Natural killer cell treated with Interleukin-12 subunit alpha and Interleukin-12 subunit beta and Interleukin-15 and Interleukin-18, amount 100 ng/mL, for 72 hours (primary cell): ENCODE data around the gene ARHGAP26. TPM values are rescaled to one million over a fixed set of nuclear protein-coding genes. Genes with fewer than 3 reads are reported as not detected.

Source experiments
- ATAC-seq, 2 donors: fragments of 150-1000 bp; cut with Tn5 transposase in 1 of 2; sonication (Bioruptor Pico), chemical (Tn5 transposase) in 1 of 2; 2 replicates each; pipeline ENCODE4 v1.10.0; 2021
- DNase-seq: peaks from one replicate; pipeline ENCODE4 v3.0.0; 2022; ENCODE audit warnings: low spot score
- H3K27ac Mint-ChIP-seq, 2 donors: 1 replicate in 1 of 2; 2 replicates in 1 of 2; pipeline ENCODE4 v1.8.0; 2022; ENCODE audit warnings: mixed read lengths in 2 of 2, mild to moderate bottlenecking in 1 of 2, moderate library complexity in 1 of 2
- H3K27me3 Mint-ChIP-seq, 2 donors: 1 replicate in 1 of 2; 2 replicates in 1 of 2; pipeline ENCODE4 v1.8.0; 2022; ENCODE audit warnings: mixed read lengths in 2 of 2
- H3K36me3 Mint-ChIP-seq: one replicate; pipeline ENCODE4 v1.8.0; 2022; ENCODE audit warnings: mixed read lengths
- H3K4me1 Mint-ChIP-seq, 2 donors: 1 replicate in 1 of 2; 2 replicates in 1 of 2; pipeline ENCODE4 v1.8.0; 2022; ENCODE audit warnings: low read depth in 2 of 2, mixed read lengths in 2 of 2, mild to moderate bottlenecking in 1 of 2
- H3K4me3 Mint-ChIP-seq: one replicate; pipeline ENCODE4 v1.8.0; 2022; ENCODE audit warnings: mixed read lengths
- H3K9me3 Mint-ChIP-seq: 2 replicates; pipeline ENCODE4 v1.8.0; 2022; ENCODE audit warnings: mixed read lengths
- total RNA-seq, 2 donors: library from RNA; stranded (reverse); gene quantifications; one replicate each; pipeline ENCODE4 v1.2.3, GENCODE V29; 2022

Gene ARHGAP26
- total RNA-seq, 2 donors from 2014 or later = 109 to 110 TPM

- peaks cover 5% of the 10 kb centered on the region for H3K9me3 Mint-ChIP-seq
- H3K4me1 Mint-ChIP-seq = peaks cover 71 to 83% of the 10 kb centered on the region in 2 donors
- H3K27ac Mint-ChIP-seq = peak overlapping the region; percentile 93 to 98
- ATAC-seq (peak; percentile 91 to 95), DNase-seq (peak; percentile 90)
- no peaks in the 10 kb centered on the region for H3K27me3 Mint-ChIP-seq
- peak overlapping the region; percentile 96 for H3K4me3 Mint-ChIP-seq
- H3K36me3 Mint-ChIP-seq = peaks cover 7% of the 10 kb centered on the region
Observed at GRCh38 chr5:142783601-142784341, 13.6 kb downstream of the ARHGAP26 start.

- Mint-ChIP-seq H3K4me3 (peak overlapping the region; percentile 96), H3K27me3 (no peaks in the 10 kb centered on the region), H3K27ac (peak overlapping the region; percentile 93 to 98), H3K36me3 (peaks cover 7% of the 10 kb centered on the region), H3K4me1 (peaks cover 69 to 78% of the 10 kb centered on the region in 2 donors), H3K9me3 (peaks cover 5% of the 10 kb centered on the region)
- DNase-seq = no peak
- ATAC-seq = peak in 1 of 2 donors; percentile 14
Observed at GRCh38 chr5:142784401-142784955, 14.3 kb downstream of the ARHGAP26 start.

- H3K4me1 Mint-ChIP-seq = peaks cover 70 to 71% of the 10 kb centered on the region in 2 donors
- H3K4me3 Mint-ChIP-seq = peak overlapping the region; percentile 96
- peak overlapping the region; percentile 93 to 98 for H3K27ac Mint-ChIP-seq
- peaks cover 7% of the 10 kb centered on the region for H3K36me3 Mint-ChIP-seq
- peaks cover 5% of the 10 kb centered on the region for H3K9me3 Mint-ChIP-seq
- DNase-seq = no peak
- ATAC-seq = peak in 1 of 2 donors; percentile 29
- H3K27me3 Mint-ChIP-seq = no peaks in the 10 kb centered on the region
Observed at GRCh38 chr5:142785206-142785605, 15.0 kb downstream of the ARHGAP26 start.

GRCh38 chr5:142789206-142789605, 19.0 kb downstream of the ARHGAP26 start:
- Mint-ChIP-seq H3K4me1 (peaks cover 66 to 68% of the 10 kb centered on the region in 2 donors), H3K27me3 (no peaks in the 10 kb centered on the region), H3K36me3 (peaks cover 13% of the 10 kb centered on the region), H3K9me3 (peaks cover 12% of the 10 kb centered on the region), H3K27ac (peak overlapping the region; percentile 93 to 98), H3K4me3 (no peak overlapping the region)
- ATAC-seq (no peak), DNase-seq (no peak)

GRCh38 chr5:142792012-142792864, 22.1 kb downstream of the ARHGAP26 start:
- Mint-ChIP-seq H3K9me3 (peaks cover 7% of the 10 kb centered on the region), H3K4me3 (no peak overlapping the region), H3K36me3 (peaks cover 12% of the 10 kb centered on the region), H3K4me1 (peaks cover 73 to 74% of the 10 kb centered on the region in 2 donors), H3K27ac (peak overlapping the region in 1 of 2 donors; percentile 98), H3K27me3 (no peaks in the 10 kb centered on the region)
- no peak for ATAC-seq
- no peak for DNase-seq

GRCh38 chr5:142792865-142793232, 22.7 kb downstream of the ARHGAP26 start:
- Mint-ChIP-seq H3K4me1 (peaks cover 75 to 76% of the 10 kb centered on the region in 2 donors), H3K27me3 (no peaks in the 10 kb centered on the region), H3K9me3 (peaks cover 7% of the 10 kb centered on the region), H3K36me3 (peaks cover 12% of the 10 kb centered on the region), H3K4me3 (no peak overlapping the region), H3K27ac (peak overlapping the region in 1 of 2 donors; percentile 98)
- DNase-seq = no peak
- ATAC-seq = no peak

- Mint-ChIP-seq H3K27ac (peak overlapping the region; percentile 98 to 99), H3K4me1 (peaks cover 83 to 84% of the 10 kb centered on the region in 2 donors), H3K4me3 (peak overlapping the region; percentile 40), H3K9me3 (peaks cover 7% of the 10 kb centered on the region), H3K27me3 (no peaks in the 10 kb centered on the region), H3K36me3 (peaks cover 12% of the 10 kb centered on the region)
- DNase-seq (no peak), ATAC-seq (peak in 1 of 2 donors; percentile 62)
Observed at GRCh38 chr5:142794537-142794936, 24.4 kb downstream of the ARHGAP26 start.

- no peak for DNase-seq
- no peaks in the 10 kb centered on the region for H3K27me3 Mint-ChIP-seq
- H3K4me3 Mint-ChIP-seq = peak overlapping the region; percentile 99
- peaks cover 12% of the 10 kb centered on the region for H3K36me3 Mint-ChIP-seq
- peak overlapping the region; percentile 98 to 99 for H3K27ac Mint-ChIP-seq
- H3K9me3 Mint-ChIP-seq = peaks cover 7% of the 10 kb centered on the region
- no peak for ATAC-seq
- peaks cover 85 to 91% of the 10 kb centered on the region in 2 donors for H3K4me1 Mint-ChIP-seq
Observed at GRCh38 chr5:142795251-142795650, 25.1 kb downstream of the ARHGAP26 start.

GRCh38 chr5:142796492-142797109, 26.4 kb downstream of the ARHGAP26 start:
- Mint-ChIP-seq H3K27ac (peak overlapping the region; percentile 98 to 99), H3K36me3 (peaks cover 6% of the 10 kb centered on the region), H3K4me3 (peak overlapping the region; percentile 99), H3K27me3 (no peaks in the 10 kb centered on the region), H3K9me3 (no peaks in the 10 kb centered on the region), H3K4me1 (peaks cover 85 to 92% of the 10 kb centered on the region in 2 donors)
- DNase-seq = no peak
- no peak for ATAC-seq

- no peaks in the 10 kb centered on the region for H3K9me3 Mint-ChIP-seq
- ATAC-seq (no peak), DNase-seq (no peak)
- peaks cover 81 to 92% of the 10 kb centered on the region in 2 donors for H3K4me1 Mint-ChIP-seq
- H3K4me3 Mint-ChIP-seq = peak overlapping the region; percentile 99
- H3K36me3 Mint-ChIP-seq = peaks cover 6% of the 10 kb centered on the region
- peak overlapping the region; percentile 98 to 99 for H3K27ac Mint-ChIP-seq
- no peaks in the 10 kb centered on the region for H3K27me3 Mint-ChIP-seq
Observed at GRCh38 chr5:142797420-142797819, 27.2 kb downstream of the ARHGAP26 start.

- ATAC-seq (peak; percentile 75 to 86), DNase-seq (peak; percentile 80)
- H3K9me3 Mint-ChIP-seq = no peaks in the 10 kb centered on the region
- H3K36me3 Mint-ChIP-seq = peaks cover 6% of the 10 kb centered on the region
- H3K4me3 Mint-ChIP-seq = peak overlapping the region; percentile 99
- peaks cover 76 to 85% of the 10 kb centered on the region in 2 donors for H3K4me1 Mint-ChIP-seq
- H3K27ac Mint-ChIP-seq = peak overlapping the region; percentile 98 to 99
- H3K27me3 Mint-ChIP-seq = no peaks in the 10 kb centered on the region
Observed at GRCh38 chr5:142798099-142798770, 28.1 kb downstream of the ARHGAP26 start.

GRCh38 chr5:142800776-142801494, 30.8 kb downstream of the ARHGAP26 start:
- no peaks in the 10 kb centered on the region for H3K9me3 Mint-ChIP-seq
- ATAC-seq (peak; percentile 68 to 79), DNase-seq (peak; percentile 67)
- peak overlapping the region; percentile 98 to 99 for H3K27ac Mint-ChIP-seq
- H3K36me3 Mint-ChIP-seq = no peaks in the 10 kb centered on the region
- peaks cover 69 to 71% of the 10 kb centered on the region in 2 donors for H3K4me1 Mint-ChIP-seq
- H3K27me3 Mint-ChIP-seq = no peaks in the 10 kb centered on the region
- peak overlapping the region; percentile 99 for H3K4me3 Mint-ChIP-seq
